Peyer's patch (tissue), 4 donors: ENCODE measurements around the gene BPI.

Source experiments
- POLR2A ChIP-seq, 2 donors: fragments of 450-650 bp; IDR thresholded peaks; one replicate each; pipeline ENCODE4 v1.5.1; 2017; ENCODE audit warnings: antibody characterized with exemption in 2 of 2, mild to moderate bottlenecking in 2 of 2, moderate library complexity in 2 of 2
- TF ChIP-seq, protein P1 (sequence below), 6 experiments: fragments of 450-650 bp in 4 of 6; fragments of 200-600 bp in 2 of 6; sonication (generic) in 1 of 6; IDR thresholded peaks; one replicate each; pipeline ENCODE4 v1.5.1; 2017 to 2019; ENCODE audit warnings: antibody characterized with exemption in 6 of 6, mild to moderate bottlenecking in 3 of 6, moderate library complexity in 1 of 6

DNA sequence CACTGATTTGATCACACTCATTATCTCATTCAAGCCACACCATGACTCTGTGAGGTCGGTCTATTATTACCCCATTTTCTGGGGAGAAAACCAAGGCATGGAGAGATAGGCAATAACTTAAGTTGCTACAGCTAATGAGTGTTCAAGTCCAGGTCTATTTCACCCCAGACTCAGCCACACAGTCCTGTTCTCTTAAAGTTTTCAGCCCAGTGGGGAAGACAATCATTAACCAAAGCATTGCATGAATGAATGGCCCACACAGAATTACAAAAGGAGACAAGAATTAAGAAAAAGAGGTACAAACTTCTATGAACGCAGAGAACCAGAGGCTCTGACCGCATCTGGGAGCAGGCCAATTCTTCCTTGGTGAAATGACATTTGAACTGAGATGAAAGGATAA lies 7.1 kb downstream of the BPI start:
- TF ChIP-seq, protein P1, sequence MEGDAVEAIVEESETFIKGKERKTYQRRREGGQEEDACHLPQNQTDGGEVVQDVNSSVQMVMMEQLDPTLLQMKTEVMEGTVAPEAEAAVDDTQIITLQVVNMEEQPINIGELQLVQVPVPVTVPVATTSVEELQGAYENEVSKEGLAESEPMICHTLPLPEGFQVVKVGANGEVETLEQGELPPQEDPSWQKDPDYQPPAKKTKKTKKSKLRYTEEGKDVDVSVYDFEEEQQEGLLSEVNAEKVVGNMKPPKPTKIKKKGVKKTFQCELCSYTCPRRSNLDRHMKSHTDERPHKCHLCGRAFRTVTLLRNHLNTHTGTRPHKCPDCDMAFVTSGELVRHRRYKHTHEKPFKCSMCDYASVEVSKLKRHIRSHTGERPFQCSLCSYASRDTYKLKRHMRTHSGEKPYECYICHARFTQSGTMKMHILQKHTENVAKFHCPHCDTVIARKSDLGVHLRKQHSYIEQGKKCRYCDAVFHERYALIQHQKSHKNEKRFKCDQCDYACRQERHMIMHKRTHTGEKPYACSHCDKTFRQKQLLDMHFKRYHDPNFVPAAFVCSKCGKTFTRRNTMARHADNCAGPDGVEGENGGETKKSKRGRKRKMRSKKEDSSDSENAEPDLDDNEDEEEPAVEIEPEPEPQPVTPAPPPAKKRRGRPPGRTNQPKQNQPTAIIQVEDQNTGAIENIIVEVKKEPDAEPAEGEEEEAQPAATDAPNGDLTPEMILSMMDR (IDR thresholded peaks at IDR 0.05) = no peak
- no peak for TF ChIP-seq POLR2A (IDR thresholded peaks at IDR 0.05)
